Measurements from ENCODE around the gene NPW.

Gene NPW

GRCh38 chr16:2058420-2058819, 38.8 kb downstream of the NPW start:
- ATAC-seq = no peak
- H3K9me3 Mint-ChIP-seq = no peaks in the 10 kb centered on the region
- H3K4me1 Mint-ChIP-seq = no peaks in the 10 kb centered on the region
- peaks cover 46% of the 10 kb centered on the region for H3K36me3 Mint-ChIP-seq
- H3K4me3 Mint-ChIP-seq = no peak overlapping the region
- no peaks in the 10 kb centered on the region for H3K27me3 Mint-ChIP-seq
- H3K27ac Mint-ChIP-seq = no peak overlapping the region

DNA sequence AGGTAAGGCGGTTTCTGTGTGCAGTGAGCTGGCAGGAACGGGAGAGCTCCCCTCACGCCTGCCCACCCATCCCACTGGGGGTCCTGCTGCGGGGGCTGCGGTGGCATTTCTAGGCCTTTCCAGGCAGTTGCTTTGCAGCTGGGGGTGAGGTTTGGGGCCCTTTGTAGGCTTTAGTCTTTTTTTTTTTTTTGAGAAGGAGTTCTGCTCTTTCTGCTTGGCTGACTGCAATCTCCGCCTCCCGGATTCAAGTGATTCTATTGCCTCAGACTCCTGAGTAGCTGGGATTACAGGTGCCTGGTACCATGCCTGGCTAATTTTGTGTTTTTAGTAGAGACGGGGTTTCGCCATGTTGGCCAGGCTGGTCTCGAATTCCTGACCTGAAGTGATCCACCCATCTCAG, 39.3 kb downstream of the NPW start:
- Mint-ChIP-seq H3K27me3 (no peaks in the 10 kb centered on the region), H3K9me3 (no peaks in the 10 kb centered on the region), H3K36me3 (peaks cover 46% of the 10 kb centered on the region), H3K4me1 (no peaks in the 10 kb centered on the region), H3K27ac (no peak overlapping the region), H3K4me3 (no peak overlapping the region)
- ATAC-seq = no peak

- no peak overlapping the region for H3K27ac Mint-ChIP-seq
- ATAC-seq = no peak
- H3K4me1 Mint-ChIP-seq = no peaks in the 10 kb centered on the region
- peaks cover 45% of the 10 kb centered on the region for H3K36me3 Mint-ChIP-seq
- H3K9me3 Mint-ChIP-seq = no peaks in the 10 kb centered on the region
- no peaks in the 10 kb centered on the region for H3K27me3 Mint-ChIP-seq
- no peak overlapping the region for H3K4me3 Mint-ChIP-seq
Observed at GRCh38 chr16:2060346-2060745, 40.8 kb downstream of the NPW start.

- no peaks in the 10 kb centered on the region for H3K9me3 Mint-ChIP-seq
- H3K4me3 Mint-ChIP-seq = no peak overlapping the region
- H3K36me3 Mint-ChIP-seq = peaks cover 47% of the 10 kb centered on the region
- H3K4me1 Mint-ChIP-seq = no peaks in the 10 kb centered on the region
- ATAC-seq = no peak
- no peak overlapping the region for H3K27ac Mint-ChIP-seq
- H3K27me3 Mint-ChIP-seq = no peaks in the 10 kb centered on the region
Observed at GRCh38 chr16:2061023-2061422, 41.4 kb downstream of the NPW start.

DNA sequence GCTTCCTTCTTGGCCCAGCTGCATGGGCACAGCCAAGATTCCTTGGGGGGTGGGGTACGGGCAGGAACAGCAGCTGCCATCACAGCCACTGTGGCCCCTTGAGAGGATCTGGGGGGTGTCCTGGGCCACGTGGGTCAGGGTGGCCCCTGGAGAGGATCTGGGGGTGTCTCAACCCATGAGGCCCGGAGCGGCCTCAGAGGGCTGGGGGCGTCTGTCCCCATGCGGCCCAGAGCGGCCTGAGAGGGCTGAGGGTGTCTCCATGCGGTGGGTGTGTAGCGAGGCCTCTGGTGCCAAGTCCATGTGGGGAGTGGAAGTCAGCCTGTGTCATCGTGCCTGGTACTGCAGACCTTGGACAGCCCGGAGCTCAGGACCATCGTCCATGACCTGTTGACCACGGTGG, 41.9 kb downstream of the NPW start:
- Mint-ChIP-seq H3K4me1 (no peaks in the 10 kb centered on the region), H3K4me3 (no peak overlapping the region), H3K27ac (no peak overlapping the region), H3K9me3 (no peaks in the 10 kb centered on the region), H3K27me3 (no peaks in the 10 kb centered on the region), H3K36me3 (peaks cover 49% of the 10 kb centered on the region)
- no peak for ATAC-seq

DNA sequence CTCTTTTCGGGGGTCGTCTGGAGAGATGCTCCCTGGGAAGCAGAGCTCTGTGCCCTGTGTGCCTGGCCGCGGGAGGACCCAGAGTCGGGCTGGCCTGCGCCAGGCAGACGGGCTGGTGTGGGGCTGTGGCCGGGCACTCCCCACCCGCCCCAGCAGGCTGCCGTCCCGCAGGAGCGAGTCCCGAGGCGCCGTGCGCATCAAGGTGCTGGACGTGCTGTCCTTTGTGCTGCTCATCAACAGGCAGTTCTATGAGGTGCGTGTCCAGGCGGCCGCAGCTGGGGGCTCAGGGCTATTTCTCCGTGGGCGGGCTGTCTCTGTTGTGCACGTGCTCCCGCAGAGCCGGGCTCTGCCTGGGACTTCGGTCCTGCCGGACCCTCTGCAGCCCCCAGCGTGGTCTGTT, 43.2 kb downstream of the NPW start:
- no peaks in the 10 kb centered on the region for H3K27me3 Mint-ChIP-seq
- H3K4me1 Mint-ChIP-seq = no peaks in the 10 kb centered on the region
- no peak overlapping the region for H3K27ac Mint-ChIP-seq
- no peak for ATAC-seq
- no peaks in the 10 kb centered on the region for H3K9me3 Mint-ChIP-seq
- H3K4me3 Mint-ChIP-seq = no peak overlapping the region
- peaks cover 48% of the 10 kb centered on the region for H3K36me3 Mint-ChIP-seq

GRCh38 chr16:2063861-2064260, 44.3 kb downstream of the NPW start:
- ATAC-seq = peak; percentile 20
- Mint-ChIP-seq H3K27me3 (no peaks in the 10 kb centered on the region), H3K9me3 (no peaks in the 10 kb centered on the region), H3K27ac (no peak overlapping the region), H3K4me3 (no peak overlapping the region), H3K4me1 (no peaks in the 10 kb centered on the region), H3K36me3 (peaks cover 41% of the 10 kb centered on the region)

- H3K27ac Mint-ChIP-seq = no peak overlapping the region
- no peak for ATAC-seq
- H3K27me3 Mint-ChIP-seq = no peaks in the 10 kb centered on the region
- no peaks in the 10 kb centered on the region for H3K4me1 Mint-ChIP-seq
- H3K36me3 Mint-ChIP-seq = peaks cover 41% of the 10 kb centered on the region
- H3K9me3 Mint-ChIP-seq = no peaks in the 10 kb centered on the region
- H3K4me3 Mint-ChIP-seq = no peak overlapping the region
Observed at GRCh38 chr16:2064368-2064945, 44.9 kb downstream of the NPW start.

DNA sequence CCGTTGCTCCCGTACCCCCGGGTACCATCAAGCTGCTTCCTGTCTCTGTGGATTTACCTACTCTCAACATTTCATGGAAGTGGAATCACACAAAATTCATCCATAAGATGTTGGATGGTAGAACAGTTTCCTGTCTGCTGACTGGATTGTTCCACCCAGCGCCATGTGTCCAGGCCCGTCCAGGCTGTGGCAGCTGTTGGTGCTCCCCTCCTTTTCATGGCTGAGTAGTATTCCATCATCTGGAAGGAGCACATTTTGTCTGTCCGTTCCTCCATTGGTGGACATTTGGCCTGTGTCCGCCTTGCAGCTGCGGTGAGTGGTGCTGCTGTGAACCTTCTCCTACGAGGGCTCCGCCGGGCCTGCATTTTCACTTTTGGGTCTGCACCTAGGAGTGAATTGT, 46.6 kb downstream of the NPW start:
- Mint-ChIP-seq H3K36me3 (peaks cover 44% of the 10 kb centered on the region), H3K4me1 (no peaks in the 10 kb centered on the region), H3K27me3 (no peaks in the 10 kb centered on the region), H3K4me3 (no peak overlapping the region), H3K9me3 (no peaks in the 10 kb centered on the region), H3K27ac (no peak overlapping the region)
- ATAC-seq = no peak
